Regular cardiac myocyte (primary cell): ENCODE measurements around the gene VSX1. TPM values are rescaled to one million over a fixed set of nuclear protein-coding genes. Genes with fewer than 3 reads are reported as not detected.

Experiments used
- total RNA-seq: library from RNA; depleted of rRNA; stranded (reverse); fragments of >200 nt; gene quantifications from 2 replicates; pipeline ENCODE4 v1.2.3, GENCODE V29; 2014

VSX1 gene
- not detected in 2 replicates for total RNA-seq

GRCh38 chr20:25081730-25082497 is at the start of gene VSX1:
TSS of gene VSX1 (minus strand) at chr20:25082141. CDS start at chr20:25082096, 45 bp downstream.

GRCh38 chr20:25058051-25058846 is 23.7 kb downstream of the VSX1 start, which contains the start of gene ACSS1:
TSS of gene ACSS1 (minus strand) at chr20:25058139. CDS start at chr20:25058102, 37 bp downstream.

Other genes with a start within 250 kb of the VSX1 start
- not detected in 2 replicates for gene CST7, start 132.9 kb downstream of the VSX1 start, total RNA-seq
- 93.7 and 146 TPM in 2 replicates for gene APMAP, start 89.4 kb downstream of the VSX1 start, total RNA-seq
- gene ACSS1, start 24.0 kb downstream of the VSX1 start, total RNA-seq = 2.3 and 6.8 TPM in 2 replicates
- gene ENTPD6, start 113.6 kb upstream of the VSX1 start, total RNA-seq = 44.3 and 81.9 TPM in 2 replicates
- 54.7 and 195 TPM in 2 replicates for gene PYGB, start 165.9 kb upstream of the VSX1 start, total RNA-seq